SIG-M5 (cell line): ENCODE results near the gene GALNT2.

Source experiments
- DNase-seq: peaks from one replicate; lab custom pipeline; 2025; lab: John Stamatoyannopoulos, UW

The GALNT2 gene

GRCh38 chr1:230165536-230165935, 98.5 kb downstream of the GALNT2 start:
- no peak for DNase-seq

- DNase-seq: no peak
Measured at GRCh38 chr1:230166366-230167132, 99.5 kb downstream of the GALNT2 start.

GRCh38 chr1:230167419-230167852, 100.4 kb downstream of the GALNT2 start:
- DNase-seq: no peak

- DNase-seq: no peak
Measured at GRCh38 chr1:230169454-230170152, 102.6 kb downstream of the GALNT2 start.

GRCh38 chr1:230170153-230170547, 103.1 kb downstream of the GALNT2 start:
- DNase-seq: no peak

GRCh38 chr1:230170622-230171021, 103.6 kb downstream of the GALNT2 start:
- no peak for DNase-seq

- no peak for DNase-seq
Measured at GRCh38 chr1:230171356-230172015, 104.4 kb downstream of the GALNT2 start.

- no peak for DNase-seq
Measured at GRCh38 chr1:230172016-230172537, 105.0 kb downstream of the GALNT2 start.

GRCh38 chr1:230173187-230173975, 106.3 kb downstream of the GALNT2 start:
- no peak for DNase-seq

- DNase-seq: no peak
Measured at GRCh38 chr1:230174041-230174440, 107.0 kb downstream of the GALNT2 start.

GRCh38 chr1:230174471-230175162, 107.6 kb downstream of the GALNT2 start:
- no peak for DNase-seq

GRCh38 chr1:230175163-230175747, 108.2 kb downstream of the GALNT2 start:
- DNase-seq: no peak

GRCh38 chr1:230175839-230176238, 108.8 kb downstream of the GALNT2 start:
- no peak for DNase-seq

- no peak for DNase-seq
Measured at GRCh38 chr1:230176326-230176725, 109.3 kb downstream of the GALNT2 start.

GRCh38 chr1:230176871-230177411, 109.9 kb downstream of the GALNT2 start:
- no peak for DNase-seq

GRCh38 chr1:230179249-230179648, 112.2 kb downstream of the GALNT2 start:
- DNase-seq: no peak

GRCh38 chr1:230185076-230186001, 118.3 kb downstream of the GALNT2 start:
- DNase-seq: no peak

- DNase-seq: no peak
Measured at GRCh38 chr1:230186003-230186863, 119.2 kb downstream of the GALNT2 start.
